Measurements from ENCODE around the gene CLNK. TPM values are rescaled to one million over a fixed set of nuclear protein-coding genes. Genes with fewer than 3 reads are reported as not detected.

CLNK gene
- total and polyA plus RNA-seq, 2 of the 8 experiments (the other 6 are each of a cell fraction or from before 2014, with no cell fraction given): not detected

DNA sequence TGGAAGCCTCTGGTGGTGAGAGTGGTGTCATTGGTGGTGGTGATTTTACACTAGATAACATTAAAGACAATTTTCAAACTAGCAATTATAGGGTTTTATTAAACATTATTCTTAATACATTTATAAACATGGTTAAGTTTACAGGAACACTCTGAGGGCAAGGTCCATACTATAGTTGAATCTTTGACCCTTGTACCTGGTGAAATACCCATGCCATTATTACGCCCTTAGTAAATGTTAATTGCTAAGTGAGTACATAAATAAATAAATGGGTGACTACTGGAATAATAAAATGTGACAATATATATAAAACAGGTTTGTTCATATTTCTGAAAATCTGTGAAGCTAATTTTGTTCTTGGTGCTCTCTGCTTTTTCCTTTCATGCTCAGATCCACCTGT, 13.6 kb upstream of the CLNK start:
- Histone ChIP-seq H2AK5ac (ENCODE audit: low read depth, low read length) (no peak overlapping the region), H3K9me3 (ENCODE audit: insufficient read depth in 2 of 2, low read depth in 1 of 2, low read length in 1 of 2) (no peaks in the 10 kb centered on the region), H3K4me3 (ENCODE audit: extremely low read depth in 1 of 4, insufficient read depth in 2 of 4, low read depth in 3 of 4, low read length in 4 of 4) (no peak overlapping the region), H3K4me1 (replicated peaks in 1 of 4; ENCODE audit: control insufficient read depth in 3 of 4, insufficient read depth in 4 of 4, low read length in 3 of 4) (no peaks in the 10 kb centered on the region; a peak in 1 of 7 replicates), H3K56ac (replicated peaks; ENCODE audit: insufficient read length, low read depth, low read length) (no peak overlapping the region), H3K36me3 (ENCODE audit: control insufficient read depth in 2 of 4, insufficient read depth in 4 of 4, low read length in 3 of 4) (no peaks in the 10 kb centered on the region; a peak in 1 of 8 replicates), H2BK15ac (ENCODE audit: low read length) (no peak overlapping the region), H3K4me2 (ENCODE audit: insufficient read depth in 1 of 2, low read depth in 2 of 2, low read length in 2 of 2) (no peak overlapping the region), H2BK20ac (ENCODE audit: low read length) (no peak overlapping the region), H3K9ac (replicated peaks in 1 of 4; ENCODE audit: extremely low read depth in 1 of 4, low read depth in 3 of 4, low read length in 3 of 4) (no peak overlapping the region), H2BK12ac (ENCODE audit: low read depth, low read length) (no peak overlapping the region), H4K8ac (ENCODE audit: extremely low read depth, insufficient read depth, low read length) (no peak overlapping the region), H3K18ac (ENCODE audit: extremely low read depth, low read length) (no peak overlapping the region), H2BK120ac (replicated peaks; ENCODE audit: low read depth, low read length) (no peak overlapping the region), H3K27ac (ENCODE audit: low read depth, low read length) (no peak overlapping the region), H4K5ac (ENCODE audit: insufficient read length, low read depth, low read length) (no peak overlapping the region), H2BK5ac (ENCODE audit: low read depth, low read length) (no peak overlapping the region), H2AFZ (ENCODE audit: low read length) (no peak overlapping the region), H3K4ac (replicated peaks; ENCODE audit: insufficient read length, low read depth, low read length) (no peak overlapping the region), H3K23me2 (ENCODE audit: low read depth, low read length) (no peaks in the 10 kb centered on the region; the same call in 1 of the 2 replicates), H3K14ac (ENCODE audit: insufficient read length) (no peak overlapping the region), H3K79me1 (ENCODE audit: low read depth, low read length) (no peaks in the 10 kb centered on the region), H3K23ac (ENCODE audit: insufficient read length) (no peak overlapping the region), H3K27me3 (replicated peaks in 1 of 4; ENCODE audit: control insufficient read depth in 3 of 4, extremely low read depth in 1 of 4, insufficient read depth in 3 of 4, low read length in 3 of 4) (no peaks in the 10 kb centered on the region), H3K79me2 (ENCODE audit: control insufficient read depth in 1 of 2, insufficient read depth in 2 of 2, low read length in 2 of 2) (no peaks in the 10 kb centered on the region), H4K20me1 (replicated peaks in 1 of 2; ENCODE audit: control insufficient read depth in 1 of 2, insufficient read depth in 2 of 2, low read length in 2 of 2) (no peaks in the 10 kb centered on the region), H4K91ac (replicated peaks; ENCODE audit: insufficient read length, low read length) (no peak overlapping the region)
- TF ChIP-seq, protein P1, sequence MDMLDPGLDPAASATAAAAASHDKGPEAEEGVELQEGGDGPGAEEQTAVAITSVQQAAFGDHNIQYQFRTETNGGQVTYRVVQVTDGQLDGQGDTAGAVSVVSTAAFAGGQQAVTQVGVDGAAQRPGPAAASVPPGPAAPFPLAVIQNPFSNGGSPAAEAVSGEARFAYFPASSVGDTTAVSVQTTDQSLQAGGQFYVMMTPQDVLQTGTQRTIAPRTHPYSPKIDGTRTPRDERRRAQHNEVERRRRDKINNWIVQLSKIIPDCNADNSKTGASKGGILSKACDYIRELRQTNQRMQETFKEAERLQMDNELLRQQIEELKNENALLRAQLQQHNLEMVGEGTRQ (IDR thresholded peaks at IDR 0.05; ENCODE audit: low read length): no peak
- 100% methylated on average over 1 of the region's 1 CpG; no CpG with 5 or more reads in 1 of the 2 experiments for WGBS, 2 experiments (ENCODE audit: extremely low coverage in 1 of 2, insufficient coverage in 1 of 2, insufficient read length in 1 of 2, insufficient replicate concordance in 2 of 2, low coverage in 1 of 2, low lambda C conversion rate in 2 of 2, missing lambda C conversion rate in 1 of 2)
- FAIRE-seq (no peak), DNase-seq (ENCODE audit: low read depth in 1 of 2, low spot score in 2 of 2) (no peak)
- ChIA-PET CTCF (ENCODE audit: partially characterized antibody) (no interaction called here), POLR2A (ENCODE audit: partially characterized antibody) (no interaction called here)
